Measurements from ENCODE around the gene ZFHX3. TPM values are rescaled to one million over a fixed set of nuclear protein-coding genes. Genes with fewer than 3 reads are reported as not detected.

The ZFHX3 gene
- total RNA-seq, 2 donors from 2014 or later, result 12.5 to 18.0 TPM

DNA sequence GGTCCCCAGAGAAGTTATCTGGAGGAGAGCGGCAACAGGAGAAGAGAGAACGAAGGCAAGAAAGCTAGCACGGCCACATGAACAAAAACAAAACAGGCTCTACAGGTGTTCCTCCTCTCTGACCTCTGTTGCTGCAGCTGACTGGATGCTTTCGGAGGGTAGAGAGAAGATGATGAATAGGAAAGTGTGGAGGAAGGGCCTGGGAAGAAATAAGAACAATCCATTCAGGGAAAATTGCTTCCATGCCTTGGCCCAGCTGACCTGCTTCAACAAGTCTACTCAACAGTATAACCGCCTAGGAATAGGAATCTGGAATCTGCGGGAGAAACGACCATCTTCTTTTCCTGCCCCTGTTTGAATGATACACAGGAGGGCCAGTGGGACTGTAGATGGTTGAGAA lies 258.5 kb downstream of the ZFHX3 start:
- intact Hi-C loops (cut with DNase I, micrococcal nuclease), result no loop called here

DNA sequence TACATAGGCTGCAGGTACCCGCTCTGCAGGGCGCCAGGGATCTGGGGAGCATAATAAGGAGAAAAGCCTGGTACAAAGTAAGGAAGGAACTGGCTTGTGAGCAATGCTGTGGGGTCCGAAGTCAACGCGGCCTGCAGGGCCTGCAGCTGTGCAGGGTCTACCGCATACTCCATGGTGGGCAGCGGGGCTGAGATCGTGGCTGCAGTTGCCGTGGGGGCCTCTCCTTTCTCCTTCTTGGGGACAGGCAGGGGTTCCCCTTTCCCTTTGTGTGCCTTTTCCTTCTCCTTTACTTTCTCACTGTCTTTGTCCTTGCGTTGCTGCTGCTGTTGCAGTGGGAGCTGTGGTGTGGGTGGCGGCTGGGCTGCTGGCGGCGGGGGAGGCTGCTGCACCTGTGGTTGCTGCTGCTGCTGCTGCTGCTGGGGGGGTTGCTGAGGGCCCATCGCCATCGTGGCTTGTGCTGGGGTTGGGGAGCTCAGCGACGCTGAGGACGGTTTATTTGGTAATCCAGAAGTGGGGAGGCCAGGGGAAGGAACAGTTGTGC lies 259.6 kb downstream of the ZFHX3 start:
- intact Hi-C loops (cut with DNase I, micrococcal nuclease), result no loop called here
- DNase-seq, result no peak
- ATAC-seq, result no peak

More for the DNA sequence above, 258.5 kb downstream of the ZFHX3 start:
- DNase-seq (no peak), ATAC-seq (no peak)

- ATAC-seq (peak; percentile 95), DNase-seq (peak; percentile 76 to 77)
- intact Hi-C loops (cut with DNase I, micrococcal nuclease), result no loop called here
Measured at GRCh38 chr16:72787514-72788268, 260.2 kb downstream of the ZFHX3 start.

DNA sequence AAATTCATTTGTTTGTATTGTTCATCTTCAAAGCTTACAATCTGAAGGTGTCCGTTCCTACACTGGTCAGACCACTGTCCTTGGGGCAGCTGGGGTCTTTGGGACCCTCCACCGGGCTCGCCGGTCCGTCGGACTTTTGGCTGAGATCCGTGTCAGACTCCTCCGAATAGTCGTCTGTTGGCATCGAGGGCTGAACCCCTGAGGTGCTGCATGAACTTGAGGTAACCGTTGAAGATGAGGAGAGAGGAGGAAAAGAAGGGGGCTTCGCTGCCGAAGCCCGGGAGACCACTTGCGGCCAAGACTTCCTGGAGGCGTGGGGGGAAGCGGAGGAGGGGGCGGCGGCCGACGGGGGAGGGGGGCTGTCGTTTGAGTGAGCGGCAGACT lies 260.8 kb downstream of the ZFHX3 start:
- DNase-seq (no peak), ATAC-seq (no peak)
- intact Hi-C loops (cut with DNase I, micrococcal nuclease), result no loop called here

GRCh38 chr16:72786606-72787005 lies 261.3 kb downstream of the ZFHX3 start:
- intact Hi-C loops (cut with DNase I, micrococcal nuclease), result no loop called here
- ATAC-seq, result no peak
- DNase-seq, result no peak

DNA sequence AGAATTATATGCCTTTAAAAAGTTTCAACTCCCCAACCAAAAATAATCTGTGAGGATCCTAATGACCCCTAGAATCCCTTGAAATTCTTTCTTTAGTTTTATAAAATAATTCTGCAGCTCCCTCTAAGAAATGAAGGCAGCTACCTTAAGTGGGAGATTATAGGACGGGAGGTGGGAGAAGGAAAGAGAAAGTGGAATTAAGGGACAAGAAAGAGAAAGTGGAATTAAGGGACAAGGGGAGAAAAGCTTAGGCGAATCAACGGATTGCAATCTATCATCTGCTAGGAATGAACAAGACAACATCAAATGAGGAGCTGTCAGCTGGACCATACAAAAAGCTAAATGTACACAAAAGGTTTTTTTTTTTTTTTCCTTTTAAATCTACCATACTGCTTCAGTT lies 262.0 kb downstream of the ZFHX3 start:
- ATAC-seq (no peak), DNase-seq (no peak)
- intact Hi-C loops (cut with DNase I, micrococcal nuclease), result no loop called here

GRCh38 chr16:72785171-72785570 lies 262.8 kb downstream of the ZFHX3 start:
- intact Hi-C loops (cut with DNase I, micrococcal nuclease), result no loop called here
- no peak for DNase-seq
- ATAC-seq, result no peak

DNA sequence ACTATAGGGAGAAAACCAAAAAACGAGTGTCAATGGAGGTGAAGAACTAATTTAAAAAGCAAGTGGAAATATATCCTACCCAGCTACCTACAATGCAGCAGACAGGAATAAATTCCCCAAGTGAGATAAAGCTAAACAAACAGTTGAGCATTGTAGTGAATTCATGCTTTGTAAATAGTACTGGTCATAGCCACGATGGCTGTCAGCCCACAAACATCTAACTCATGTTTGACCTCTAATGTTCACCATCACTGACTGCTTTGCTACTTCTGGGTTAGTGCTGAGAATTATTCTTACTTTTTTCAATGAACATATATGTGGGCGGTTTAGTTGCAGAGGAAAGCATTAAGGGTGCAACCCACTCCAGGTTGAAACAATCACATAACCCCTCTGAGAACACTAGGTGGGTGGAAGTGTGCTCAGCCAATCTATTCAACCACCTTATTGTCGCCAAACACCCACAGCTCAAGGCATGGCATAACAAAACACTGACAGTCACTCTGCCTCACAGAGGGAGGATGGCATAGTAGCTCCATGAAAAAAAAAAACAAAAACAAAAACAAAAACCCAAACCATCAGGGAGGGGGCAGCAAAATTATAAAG lies 264.1 kb downstream of the ZFHX3 start:
- DNase-seq (no peak), ATAC-seq (no peak)
- intact Hi-C loops (cut with DNase I, micrococcal nuclease), result no loop called here

GRCh38 chr16:72769876-72770275 lies 278.1 kb downstream of the ZFHX3 start:
- intact Hi-C loops (cut with DNase I, micrococcal nuclease), result no loop called here
- ATAC-seq, result no peak

GRCh38 chr16:72768591-72768990 lies 279.3 kb downstream of the ZFHX3 start:
- ATAC-seq, result no peak
- intact Hi-C loops (cut with DNase I, micrococcal nuclease), result no loop called here
- DNase-seq, result no peak

More at GRCh38 chr16:72769876-72770275, 278.1 kb downstream of the ZFHX3 start:
- no peak for DNase-seq

- intact Hi-C loops (cut with DNase I, micrococcal nuclease), result no loop called here
- ATAC-seq (no peak), DNase-seq (no peak)
Measured at GRCh38 chr16:72766506-72766905, 281.4 kb downstream of the ZFHX3 start.

GRCh38 chr16:72764015-72764654 lies 283.8 kb downstream of the ZFHX3 start:
- intact Hi-C loops (cut with DNase I, micrococcal nuclease), result no loop called here
- DNase-seq (no peak), ATAC-seq (no peak)

- intact Hi-C loops (cut with DNase I, micrococcal nuclease), result no loop called here
- DNase-seq (no peak), ATAC-seq (no peak)
Measured at GRCh38 chr16:72760581-72760980, 287.3 kb downstream of the ZFHX3 start.

GRCh38 chr16:72753881-72754280 lies 294.0 kb downstream of the ZFHX3 start:
- intact Hi-C loops (cut with DNase I, micrococcal nuclease), result no loop called here
- DNase-seq, result no peak
- ATAC-seq, result no peak

DNA sequence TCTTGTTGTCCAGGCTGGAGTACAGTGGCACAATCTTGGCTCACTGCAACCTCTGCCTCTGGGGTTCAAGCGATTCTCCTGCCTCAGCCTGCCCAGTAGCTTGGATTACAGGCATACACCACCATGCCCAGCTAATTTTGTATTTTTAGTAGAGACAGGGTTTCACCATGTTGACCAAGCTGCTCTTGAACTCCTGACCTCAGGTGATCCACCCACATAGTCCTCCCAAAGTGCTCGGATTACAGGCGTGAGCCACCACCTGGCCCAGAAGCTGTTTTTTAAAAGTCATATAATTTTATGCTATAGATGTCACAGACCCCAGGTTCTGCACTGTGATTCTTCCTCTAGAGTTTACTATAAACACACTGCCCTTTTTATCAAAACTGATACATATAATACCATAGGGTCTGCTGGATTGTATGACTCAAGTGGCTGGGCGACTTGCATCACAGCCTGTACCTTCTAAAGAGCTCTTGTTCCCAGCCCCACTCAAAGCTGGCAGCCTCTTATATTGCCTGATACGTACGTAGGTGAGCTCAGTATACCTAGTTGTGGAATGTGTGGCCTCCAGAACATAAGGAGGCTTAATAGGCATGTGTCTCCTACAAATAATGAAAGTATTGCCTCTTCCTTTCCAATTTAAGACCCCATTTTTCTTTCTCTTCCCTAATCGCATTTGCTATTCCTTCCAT lies 295.8 kb downstream of the ZFHX3 start:
- ATAC-seq (no peak), DNase-seq (no peak)
- intact Hi-C loops (cut with DNase I, micrococcal nuclease), result no loop called here

- ATAC-seq (no peak), DNase-seq (no peak)
- intact Hi-C loops (cut with DNase I, micrococcal nuclease), result no loop called here
Measured at GRCh38 chr16:72751076-72751475, 296.9 kb downstream of the ZFHX3 start.

DNA sequence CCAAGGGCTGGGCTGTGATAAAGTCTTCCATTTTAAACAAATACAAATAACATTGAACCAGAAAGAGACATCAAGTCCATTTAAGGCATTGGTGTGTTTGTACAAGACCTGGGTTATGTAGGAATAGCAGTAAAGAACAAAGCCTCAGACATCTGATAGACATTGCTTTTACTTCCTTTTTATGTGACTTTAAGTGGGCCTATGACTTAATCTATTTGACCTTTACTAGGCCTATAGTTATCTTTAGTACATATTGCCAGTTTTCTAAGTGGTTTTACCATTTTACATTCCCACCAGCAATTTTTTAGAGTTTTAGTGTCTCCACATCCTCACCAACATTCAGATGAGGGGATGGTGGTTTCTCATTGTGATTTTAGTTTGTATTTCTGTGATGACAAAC lies 298.8 kb downstream of the ZFHX3 start:
- no peak for ATAC-seq
- DNase-seq, result no peak
- intact Hi-C loops (cut with DNase I, micrococcal nuclease), result no loop called here

DNA sequence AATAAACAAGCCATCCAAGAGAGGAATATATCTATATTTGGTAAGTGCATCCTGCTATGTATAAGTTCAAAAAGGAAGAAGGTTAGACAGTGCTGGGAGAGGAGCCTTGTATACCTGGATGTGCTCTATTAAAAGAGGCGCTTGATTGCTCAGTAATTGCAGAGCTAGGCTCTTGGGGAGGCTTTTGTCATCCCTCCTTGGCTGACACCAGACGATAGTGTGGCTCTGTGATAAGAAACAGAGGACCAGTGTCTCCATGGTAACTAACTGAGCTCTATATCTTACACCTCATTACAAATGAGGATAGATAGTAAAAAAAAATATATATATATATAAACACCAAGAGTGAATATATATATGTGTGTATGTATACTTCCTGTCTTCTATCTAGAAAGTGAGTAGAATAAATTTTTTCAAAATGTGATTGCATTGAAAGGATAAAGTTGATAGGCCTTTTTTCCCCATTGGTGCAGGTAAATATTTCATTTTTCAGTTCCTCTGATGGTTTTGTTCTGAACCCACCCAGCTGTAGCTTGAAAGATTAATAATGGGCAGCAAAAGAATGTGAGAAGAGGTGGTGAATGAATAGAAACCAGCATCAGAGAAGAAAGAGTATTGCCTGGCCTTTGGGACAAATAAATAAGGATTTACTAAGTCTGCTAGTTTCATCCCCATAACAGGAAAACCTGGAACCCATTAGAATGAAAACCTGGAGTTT lies 303.7 kb downstream of the ZFHX3 start:
- intact Hi-C loops (cut with DNase I, micrococcal nuclease), result no loop called here
- ATAC-seq (no peak), DNase-seq (no peak)
